HEK293 (cell line): ENCODE results near the gene PRX.

Experiments
- ATF2 ChIP-seq: fragments of 450-650 bp; formaldehyde crosslinking; IDR thresholded peaks from 2 replicates; pipeline ENCODE4 v1.5.1; 2016; ENCODE audit warnings: missing biosample characterization, missing genetic modification characterization, low read depth
- ELK4 ChIP-seq: IDR thresholded peaks from 2 replicates; pipeline ENCODE4 v1.6.1; 2011; ENCODE audit warnings: mild to moderate bottlenecking, low read depth, low read length, borderline replicate concordance
- KLF16 ChIP-seq: fragments of 450-650 bp; formaldehyde crosslinking; IDR thresholded peaks from 2 replicates; pipeline ENCODE4 v1.5.1; 2017; ENCODE audit warnings: missing biosample characterization, missing genetic modification characterization
- KLF7 ChIP-seq: fragments of 450-650 bp; formaldehyde crosslinking; IDR thresholded peaks from 2 replicates; pipeline ENCODE4 v1.5.1; 2016; ENCODE audit warnings: missing biosample characterization, missing genetic modification characterization, borderline replicate concordance
- REPIN1 ChIP-seq: fragments of 450-650 bp; formaldehyde crosslinking; IDR thresholded peaks from 2 replicates; pipeline ENCODE4 v1.5.1; 2017; ENCODE audit warnings: missing biosample characterization, missing genetic modification characterization, low read depth
- SALL2 ChIP-seq: fragments of 450-650 bp; formaldehyde crosslinking; IDR thresholded peaks from 2 replicates; pipeline ENCODE4 v1.5.0; 2017; ENCODE audit warnings: missing biosample characterization, mild to moderate bottlenecking, missing genetic modification characterization, borderline replicate concordance
- ZBTB11 ChIP-seq: fragments of 450-650 bp; formaldehyde crosslinking; conservative IDR thresholded peaks from 2 replicates; pipeline ENCODE4 v1.5.1; 2016; ENCODE audit warnings: low read depth, missing biosample characterization, missing genetic modification characterization
- ZFP41 ChIP-seq: fragments of 450-650 bp; formaldehyde crosslinking; IDR thresholded peaks from 2 replicates; pipeline ENCODE4 v1.5.1; 2016; ENCODE audit warnings: missing biosample characterization, missing genetic modification characterization, borderline replicate concordance
- ZNF146 ChIP-seq: fragments of 450-650 bp; formaldehyde crosslinking; IDR thresholded peaks from 2 replicates; pipeline ENCODE4 v1.5.1; 2016; ENCODE audit warnings: missing biosample characterization, missing genetic modification characterization
- ZNF155 ChIP-seq: fragments of 450-650 bp; formaldehyde crosslinking; IDR thresholded peaks from 2 replicates; pipeline ENCODE4 v1.5.1; 2016; ENCODE audit warnings: missing biosample characterization, missing genetic modification characterization
- ZNF169 ChIP-seq: fragments of 450-650 bp; formaldehyde crosslinking; IDR thresholded peaks from 2 replicates; pipeline ENCODE4 v1.5.1; 2016; ENCODE audit warnings: missing biosample characterization, missing genetic modification characterization
- ZNF311 ChIP-seq: fragments of 450-650 bp; formaldehyde crosslinking; IDR thresholded peaks from 2 replicates; pipeline ENCODE4 v1.5.1; 2017; ENCODE audit warnings: missing biosample characterization, missing genetic modification characterization, borderline replicate concordance
- ZNF366 ChIP-seq: fragments of 450-650 bp; formaldehyde crosslinking; conservative IDR thresholded peaks from 2 replicates; pipeline ENCODE4 v1.5.1; 2016; ENCODE audit warnings: missing biosample characterization, missing genetic modification characterization
- ZNF48 ChIP-seq: fragments of 450-650 bp; formaldehyde crosslinking; IDR thresholded peaks from 2 replicates; pipeline ENCODE4 v1.5.1; 2016; ENCODE audit warnings: missing biosample characterization, missing genetic modification characterization
- ZNF544 ChIP-seq: fragments of 450-650 bp; formaldehyde crosslinking; IDR thresholded peaks from 2 replicates; pipeline ENCODE4 v1.5.0; 2017; ENCODE audit warnings: missing biosample characterization, missing genetic modification characterization
- ZNF626 ChIP-seq: fragments of 450-650 bp; sonication (Bioruptor Pico); formaldehyde crosslinking; IDR thresholded peaks from 2 replicates; pipeline ENCODE4 v1.5.1; 2018; ENCODE audit warnings: missing biosample characterization, missing genetic modification characterization, inconsistent platforms
- ZNF660 ChIP-seq: fragments of 450-650 bp; IDR thresholded peaks from 2 replicates; pipeline ENCODE4 v1.5.1; 2018; ENCODE audit warnings: missing biosample characterization, mild to moderate bottlenecking, missing genetic modification characterization
- ZNF747 ChIP-seq: fragments of 450-650 bp; formaldehyde crosslinking; IDR thresholded peaks from 2 replicates; pipeline ENCODE4 v1.5.1; 2016; ENCODE audit warnings: missing biosample characterization, missing genetic modification characterization
- ZSCAN5A ChIP-seq: fragments of 450-650 bp; formaldehyde crosslinking; IDR thresholded peaks from 2 replicates; pipeline ENCODE4 v1.5.1; 2016; ENCODE audit warnings: missing biosample characterization, missing genetic modification characterization
- TF ChIP-seq, protein P1 (sequence below): fragments of 450-650 bp; formaldehyde crosslinking; IDR thresholded peaks from 2 replicates; pipeline ENCODE4 v1.5.1; 2016; ENCODE audit warnings: missing biosample characterization, missing genetic modification characterization
- TF ChIP-seq, protein P2 (sequence below): fragments of 450-650 bp; formaldehyde crosslinking; IDR thresholded peaks from 2 replicates; pipeline ENCODE4 v1.5.1; 2016; ENCODE audit warnings: missing biosample characterization, missing genetic modification characterization
- TF ChIP-seq, protein P3 (sequence below): fragments of 450-650 bp; formaldehyde crosslinking; IDR thresholded peaks from 2 replicates; pipeline ENCODE4 v1.5.1; 2016; ENCODE audit warnings: missing biosample characterization, missing genetic modification characterization

The PRX gene

DNA sequence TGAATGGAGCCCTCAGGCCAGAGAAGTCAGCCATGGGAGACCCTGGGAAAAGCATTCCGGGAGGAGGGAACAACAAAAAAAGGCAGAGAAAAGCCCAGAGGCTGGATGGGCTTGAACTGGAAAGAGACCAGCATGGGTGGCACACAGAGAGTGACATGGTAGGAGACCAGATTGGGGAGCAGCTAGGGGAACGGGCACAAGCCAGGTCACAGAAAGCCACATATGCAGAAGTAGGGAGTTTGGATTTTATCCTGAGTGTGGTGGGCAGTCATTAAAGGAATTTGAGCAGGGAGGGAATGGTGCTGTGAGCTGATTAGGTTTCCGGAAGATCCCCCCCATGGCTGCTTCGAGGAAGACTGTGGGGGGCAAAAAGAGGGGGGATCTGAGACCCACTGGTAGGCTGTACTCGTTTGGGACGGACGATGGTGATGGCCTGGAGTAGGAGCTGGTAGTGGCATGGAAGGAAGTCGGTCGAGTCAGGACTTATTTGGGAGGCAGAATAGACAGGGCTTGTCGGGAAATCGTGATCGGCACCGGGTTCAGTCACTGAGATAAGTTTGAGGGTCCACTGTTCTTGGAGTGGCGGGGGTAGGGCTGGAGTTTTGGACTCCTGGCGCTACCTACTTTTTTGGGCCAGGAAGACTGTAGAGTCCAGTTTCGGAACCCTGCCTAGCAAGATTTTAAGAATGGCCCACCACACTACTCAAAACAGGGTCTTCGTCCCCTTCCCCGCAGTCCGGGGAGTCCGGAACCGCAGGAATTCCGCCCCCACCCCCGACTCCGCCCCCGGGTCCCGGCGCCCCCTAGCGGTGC is 11.7 kb upstream of the PRX start (continued):
- TF ChIP-seq, protein P1, sequence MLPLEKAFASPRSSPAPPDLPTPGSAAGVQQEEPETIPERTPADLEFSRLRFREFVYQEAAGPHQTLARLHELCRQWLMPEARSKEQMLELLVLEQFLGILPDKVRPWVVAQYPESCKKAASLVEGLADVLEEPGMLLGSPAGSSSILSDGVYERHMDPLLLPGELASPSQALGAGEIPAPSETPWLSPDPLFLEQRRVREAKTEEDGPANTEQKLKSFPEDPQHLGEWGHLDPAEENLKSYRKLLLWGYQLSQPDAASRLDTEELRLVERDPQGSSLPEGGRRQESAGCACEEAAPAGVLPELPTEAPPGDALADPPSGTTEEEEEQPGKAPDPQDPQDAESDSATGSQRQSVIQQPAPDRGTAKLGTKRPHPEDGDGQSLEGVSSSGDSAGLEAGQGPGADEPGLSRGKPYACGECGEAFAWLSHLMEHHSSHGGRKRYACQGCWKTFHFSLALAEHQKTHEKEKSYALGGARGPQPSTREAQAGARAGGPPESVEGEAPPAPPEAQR (tag by site-specific recombination) = no peak; the same call in 1 of the 2 replicates
- TF ChIP-seq, protein P2, sequence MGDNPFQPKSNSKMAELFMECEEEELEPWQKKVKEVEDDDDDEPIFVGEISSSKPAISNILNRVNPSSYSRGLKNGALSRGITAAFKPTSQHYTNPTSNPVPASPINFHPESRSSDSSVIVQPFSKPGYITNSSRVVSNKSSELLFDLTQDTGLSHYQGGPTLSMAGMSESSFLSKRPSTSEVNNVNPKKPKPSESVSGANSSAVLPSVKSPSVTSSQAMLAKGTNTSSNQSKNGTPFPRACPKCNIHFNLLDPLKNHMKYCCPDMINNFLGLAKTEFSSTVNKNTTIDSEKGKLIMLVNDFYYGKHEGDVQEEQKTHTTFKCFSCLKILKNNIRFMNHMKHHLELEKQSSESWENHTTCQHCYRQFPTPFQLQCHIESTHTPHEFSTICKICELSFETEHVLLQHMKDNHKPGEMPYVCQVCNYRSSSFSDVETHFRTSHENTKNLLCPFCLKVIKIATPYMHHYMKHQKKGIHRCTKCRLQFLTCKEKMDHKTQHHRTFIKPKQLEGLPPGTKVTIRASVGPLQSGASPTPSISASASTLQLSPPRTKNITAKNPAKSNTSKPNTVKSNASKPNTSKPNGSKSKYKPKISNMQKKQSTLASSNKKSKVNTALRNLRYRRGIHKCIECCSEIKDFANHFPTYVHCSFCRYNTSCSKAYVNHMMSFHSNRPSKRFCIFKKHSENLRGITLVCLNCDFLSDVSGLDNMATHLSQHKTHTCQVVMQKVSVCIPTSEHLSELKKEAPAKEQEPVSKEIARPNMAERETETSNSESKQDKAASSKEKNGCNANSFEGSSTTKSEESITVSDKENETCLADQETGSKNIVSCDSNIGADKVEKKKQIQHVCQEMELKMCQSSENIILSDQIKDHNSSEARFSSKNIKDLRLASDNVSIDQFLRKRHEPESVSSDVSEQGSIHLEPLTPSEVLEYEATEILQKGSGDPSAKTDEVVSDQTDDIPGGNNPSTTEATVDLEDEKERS = 0 out of 2 replicates have a peak, but pooled peaks have one; percentile 8
- no peak for TF ChIP-seq ZSCAN5A (tag by site-specific recombination)
- 0 out of 2 replicates have a peak, but pooled peaks have one; percentile 45 for TF ChIP-seq KLF7
- TF ChIP-seq, protein P3, sequence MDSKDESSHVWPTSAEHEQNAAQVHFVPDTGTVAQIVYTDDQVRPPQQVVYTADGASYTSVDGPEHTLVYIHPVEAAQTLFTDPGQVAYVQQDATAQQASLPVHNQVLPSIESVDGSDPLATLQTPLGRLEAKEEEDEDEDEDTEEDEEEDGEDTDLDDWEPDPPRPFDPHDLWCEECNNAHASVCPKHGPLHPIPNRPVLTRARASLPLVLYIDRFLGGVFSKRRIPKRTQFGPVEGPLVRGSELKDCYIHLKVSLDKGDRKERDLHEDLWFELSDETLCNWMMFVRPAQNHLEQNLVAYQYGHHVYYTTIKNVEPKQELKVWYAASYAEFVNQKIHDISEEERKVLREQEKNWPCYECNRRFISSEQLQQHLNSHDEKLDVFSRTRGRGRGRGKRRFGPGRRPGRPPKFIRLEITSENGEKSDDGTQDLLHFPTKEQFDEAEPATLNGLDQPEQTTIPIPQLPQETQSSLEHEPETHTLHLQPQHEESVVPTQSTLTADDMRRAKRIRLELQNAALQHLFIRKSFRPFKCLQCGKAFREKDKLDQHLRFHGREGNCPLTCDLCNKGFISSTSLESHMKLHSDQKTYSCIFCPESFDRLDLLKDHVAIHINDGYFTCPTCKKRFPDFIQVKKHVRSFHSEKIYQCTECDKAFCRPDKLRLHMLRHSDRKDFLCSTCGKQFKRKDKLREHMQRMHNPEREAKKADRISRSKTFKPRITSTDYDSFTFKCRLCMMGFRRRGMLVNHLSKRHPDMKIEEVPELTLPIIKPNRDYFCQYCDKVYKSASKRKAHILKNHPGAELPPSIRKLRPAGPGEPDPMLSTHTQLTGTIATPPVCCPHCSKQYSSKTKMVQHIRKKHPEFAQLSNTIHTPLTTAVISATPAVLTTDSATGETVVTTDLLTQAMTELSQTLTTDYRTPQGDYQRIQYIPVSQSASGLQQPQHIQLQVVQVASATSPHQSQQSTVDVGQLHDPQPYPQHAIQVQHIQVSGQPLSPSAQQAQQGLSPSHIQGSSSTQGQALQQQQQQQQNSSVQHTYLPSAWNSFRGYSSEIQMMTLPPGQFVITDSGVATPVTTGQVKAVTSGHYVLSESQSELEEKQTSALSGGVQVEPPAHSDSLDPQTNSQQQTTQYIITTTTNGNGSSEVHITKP (tag by site-specific recombination) = peak; percentile 96
- no peak for TF ChIP-seq ZNF311
- TF ChIP-seq REPIN1 (tag by site-specific recombination) = no peak
- TF ChIP-seq ZBTB11 (tag by site-specific recombination) = no peak; the same call in 1 of the 2 replicates
- TF ChIP-seq ELK4 = no peak
- peak; percentile 62 for TF ChIP-seq ZNF366 (tag by site-specific recombination)
- no peak for TF ChIP-seq ZNF544 (tag by site-specific recombination)
- no peak; the same call in 1 of the 2 replicates for TF ChIP-seq ZNF146 (tag by site-specific recombination)
- no peak for TF ChIP-seq KLF16 (tag by site-specific recombination)
- TF ChIP-seq ZNF169 (tag by site-specific recombination) = no peak
- no peak for TF ChIP-seq ZNF155 (tag by site-specific recombination)
- TF ChIP-seq ZNF747 = no peak
- TF ChIP-seq ZNF626 = no peak
- TF ChIP-seq ZNF48 = no peak
- no peak for TF ChIP-seq ZNF660 (tag by site-specific recombination)
- TF ChIP-seq ATF2 (tag by site-specific recombination) = no peak
- TF ChIP-seq ZFP41 (tag by site-specific recombination) = no peak
- TF ChIP-seq SALL2 = no peak
